ENCODE data around the gene ALDH4A1. TPM values are rescaled to one million over a fixed set of nuclear protein-coding genes. Genes with fewer than 3 reads are reported as not detected.

The ALDH4A1 gene
- total RNA-seq, 1 experiment from 2014 or later: 18.1 TPM

- Histone ChIP-seq H3K4me2 (ENCODE audit: low read length) (peak overlapping the region; percentile 78), H3K79me2 (ENCODE audit: low read length) (peaks cover 67% of the 10 kb centered on the region), H3K9me2 (replicated peaks; ENCODE audit: low read length) (no peaks in the 10 kb centered on the region), H3K4me3 (ENCODE audit: low read length) (peak overlapping the region; percentile 4; the same call in 1 of the 2 replicates), H3K36me3 (ENCODE audit: low read depth, low read length) (peaks cover 15% of the 10 kb centered on the region; the same call in 1 of the 2 replicates), H3K9ac (ENCODE audit: low read length) (peak overlapping the region; percentile 72), H3F3A (ENCODE audit: low read length, unreplicated experiment) (no peaks in the 10 kb centered on the region), H3K9me3 (ENCODE audit: low read length) (no peaks in the 10 kb centered on the region), H3K27ac (ENCODE audit: low read length) (peak overlapping the region; percentile 92), H3K27me3 (ENCODE audit: low read length) (no peaks in the 10 kb centered on the region), H4K20me1 (ENCODE audit: low read length) (no peaks in the 10 kb centered on the region), H2AFZ (ENCODE audit: low read length) (no peak overlapping the region), H3K4me1 (ENCODE audit: insufficient read depth, low read length) (peaks cover 47% of the 10 kb centered on the region)
- intact Hi-C loops (cut with micrococcal nuclease): loop anchor here (1.0 to 5.0 kb wide), 3 partner anchors 33 to 91 kb away; no protein-coding TSS in a partner anchor
- ChIA-PET CTCF (interaction anchor here (0.6 to 1.1 kb wide), 2 partner anchors 88 to 174 kb away, joined by 3 read pairs; no protein-coding TSS in a partner anchor), POLR2A (ENCODE audit: unreplicated experiment) (interaction anchor here (0.6 kb wide), 2 partner anchors 19 to 152 kb away, joined by 8 to 11 read pairs; no protein-coding TSS in a partner anchor)
- BruUV-seq (replicated peaks): TSS peak; percentile 56
- peak; percentile 49 for DNase-seq
- TF ChIP-seq EZH2phosphoT487 (IDR thresholded peaks at IDR 0.05; ENCODE audit: borderline replicate concordance, low read length) (no peak), CTCF (conservative IDR thresholded peaks at IDR 0.05; ENCODE audit: low read depth, low read length) (peak; percentile 49)
- ATAC-seq: peak; percentile 23
Observed at GRCh38 chr1:18921516-18922251, 19.3 kb upstream of the ALDH4A1 start.

GRCh38 chr1:18920931-18921330 is 18.6 kb upstream of the ALDH4A1 start:
- no peak overlapping the region for H3K4me2 ChIP-seq (ENCODE audit: low read length)
- peaks cover 15% of the 10 kb centered on the region; the same call in 1 of the 2 replicates for H3K36me3 ChIP-seq (ENCODE audit: low read depth, low read length)
- no peak overlapping the region for H2AFZ ChIP-seq (ENCODE audit: low read length)
- H3F3A ChIP-seq (ENCODE audit: low read length, unreplicated experiment): no peaks in the 10 kb centered on the region
- intact Hi-C loops (cut with micrococcal nuclease): loop anchor here (5.0 kb wide), 1 partner anchor 91 kb away; no protein-coding TSS in a partner anchor
- peaks cover 41% of the 10 kb centered on the region for H3K4me1 ChIP-seq (ENCODE audit: insufficient read depth, low read length)
- no peaks in the 10 kb centered on the region for H3K27me3 ChIP-seq (ENCODE audit: low read length)
- DNase-seq: no peak
- H3K27ac ChIP-seq (ENCODE audit: low read length): peak overlapping the region; percentile 92
- POLR2A ChIA-PET (ENCODE audit: unreplicated experiment): no interaction called here
- no peak for TF ChIP-seq CTCF (conservative IDR thresholded peaks at IDR 0.05; ENCODE audit: low read depth, low read length)
- no peak for TF ChIP-seq EZH2 (IDR thresholded peaks at IDR 0.05; ENCODE audit: low read length, unreplicated experiment)
- no peak for TF ChIP-seq EZH2phosphoT487 (IDR thresholded peaks at IDR 0.05; ENCODE audit: borderline replicate concordance, low read length)
- no peaks in the 10 kb centered on the region for H4K20me1 ChIP-seq (ENCODE audit: low read length)
- H3K4me3 ChIP-seq (ENCODE audit: low read length): no peak overlapping the region
- peak overlapping the region; percentile 72; the same call in 1 of the 2 replicates for H3K9ac ChIP-seq (ENCODE audit: low read length)
- CTCF ChIA-PET: interaction anchor here (1.1 kb wide), 1 partner anchor 175 kb away, joined by 3 read pairs; no protein-coding TSS in a partner anchor
- H3K9me3 ChIP-seq (ENCODE audit: low read length): no peaks in the 10 kb centered on the region
- H3K79me2 ChIP-seq (ENCODE audit: low read length): peaks cover 62% of the 10 kb centered on the region
- no peaks in the 10 kb centered on the region for H3K9me2 ChIP-seq (replicated peaks; ENCODE audit: low read length)
- BruUV-seq (replicated peaks): no TSS peak
- ATAC-seq: no peak

- Histone ChIP-seq H3K79me2 (ENCODE audit: low read length) (peaks cover 54% of the 10 kb centered on the region), H3K4me1 (ENCODE audit: insufficient read depth, low read length) (peaks cover 38% of the 10 kb centered on the region), H3K9me2 (replicated peaks; ENCODE audit: low read length) (no peaks in the 10 kb centered on the region), H3K36me3 (ENCODE audit: low read depth, low read length) (peaks cover 15% of the 10 kb centered on the region; the same call in 1 of the 2 replicates), H3K9me3 (ENCODE audit: low read length) (no peaks in the 10 kb centered on the region), H3K4me2 (ENCODE audit: low read length) (no peak overlapping the region), H3K27me3 (ENCODE audit: low read length) (no peaks in the 10 kb centered on the region), H3K4me3 (ENCODE audit: low read length) (no peak overlapping the region), H3K9ac (ENCODE audit: low read length) (no peak overlapping the region), H3K27ac (ENCODE audit: low read length) (no peak overlapping the region), H4K20me1 (ENCODE audit: low read length) (no peaks in the 10 kb centered on the region), H2AFZ (ENCODE audit: low read length) (no peak overlapping the region), H3F3A (ENCODE audit: low read length, unreplicated experiment) (no peaks in the 10 kb centered on the region)
- ATAC-seq: no peak
- BruUV-seq (replicated peaks): no TSS peak
- no peak for DNase-seq
- POLR2A ChIA-PET (ENCODE audit: unreplicated experiment): no interaction called here
- TF ChIP-seq EZH2 (IDR thresholded peaks at IDR 0.05; ENCODE audit: low read length, unreplicated experiment) (no peak), EZH2phosphoT487 (IDR thresholded peaks at IDR 0.05; ENCODE audit: borderline replicate concordance, low read length) (no peak), CTCF (conservative IDR thresholded peaks at IDR 0.05; ENCODE audit: low read depth, low read length) (no peak)
- intact Hi-C loops (cut with micrococcal nuclease): loop anchor here (5.0 kb wide), 1 partner anchor 92 kb away; no protein-coding TSS in a partner anchor
- CTCF ChIA-PET: no interaction called here
Observed at GRCh38 chr1:18919956-18920355, 17.6 kb upstream of the ALDH4A1 start.
